CMK (cell line): ENCODE results near the gene SFTPA2.
"Not testable (repeated sequence)": the region's sequence is repeated elsewhere in the genome, so short reads cannot be mapped to it uniquely, and the experiment has no call there.

Source experiments
- DNase-seq: peaks from one replicate; pipeline ENCODE4 v3.0.0-alpha.2; 2010; ENCODE audit warnings: low read depth

Gene SFTPA2

DNA sequence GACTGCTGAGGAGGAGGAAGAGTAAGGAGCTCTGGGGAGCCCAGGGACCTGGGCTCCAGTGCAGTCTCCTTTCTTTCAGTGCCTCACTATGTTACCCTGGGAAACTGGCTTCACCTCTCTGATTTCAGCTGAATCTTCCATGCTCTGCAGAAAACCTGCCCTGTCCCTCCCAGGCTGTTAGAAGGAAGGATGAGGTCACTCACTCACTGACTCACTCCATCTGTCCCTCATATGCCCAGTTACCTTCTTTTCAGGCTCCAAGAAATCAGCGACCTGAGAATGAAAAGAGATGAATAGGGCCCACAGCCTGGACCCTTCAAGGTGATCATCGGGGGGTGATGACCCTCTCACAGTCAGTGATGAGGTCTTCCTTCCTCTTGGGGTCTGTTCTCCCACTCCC is 481 bp downstream of the SFTPA2 start:
- no peak for DNase-seq

GRCh38 chr10:79556961-79557360 is 3.2 kb downstream of the SFTPA2 start:
- not testable (repeated sequence) for DNase-seq

- no peak for DNase-seq
These were observed 4.6 kb downstream of the SFTPA2 start for GRCh38 chr10:79555354-79556309.

DNA sequence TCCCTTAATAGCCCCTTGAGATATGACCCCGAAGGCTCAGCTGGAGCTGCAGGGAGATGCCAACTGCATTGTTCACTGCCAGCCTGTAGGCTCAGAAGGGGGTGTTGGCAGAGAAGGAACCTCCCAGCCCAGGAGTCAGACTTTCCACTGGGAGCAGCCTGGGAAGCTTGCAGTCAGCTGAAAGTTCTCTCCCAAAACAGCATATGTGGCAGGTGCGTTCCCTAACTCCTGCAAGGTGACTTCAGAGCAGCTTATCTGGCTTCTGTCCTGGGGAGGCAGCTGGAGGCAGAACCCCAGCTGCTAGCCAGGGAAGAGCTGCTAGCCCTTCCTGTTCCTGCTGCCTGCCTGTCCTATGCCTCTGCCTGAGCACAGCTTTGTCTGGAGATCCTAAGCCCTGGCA is 8.1 kb downstream of the SFTPA2 start:
- DNase-seq, result no peak

- no peak for DNase-seq
These were observed 12.2 kb downstream of the SFTPA2 start for GRCh38 chr10:79547973-79548372.

DNA sequence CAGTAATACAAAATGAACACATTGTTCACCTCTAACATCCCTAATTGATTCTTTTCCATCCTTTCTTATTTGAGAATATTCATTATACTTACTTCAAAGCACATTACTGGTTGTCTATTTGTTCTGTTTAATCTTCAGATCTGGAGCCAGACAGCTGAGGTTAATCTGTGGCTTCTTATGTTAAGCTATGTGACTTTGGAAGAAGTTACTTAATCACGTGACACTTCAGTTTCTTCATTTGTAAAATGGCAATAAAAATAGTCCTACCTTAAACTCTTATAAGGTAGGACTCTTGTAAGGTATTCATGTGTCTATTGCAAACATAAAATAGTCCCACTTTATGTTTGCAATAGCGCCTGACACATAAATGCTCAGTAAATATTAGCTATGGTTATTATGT is 13.1 kb downstream of the SFTPA2 start:
- DNase-seq, result not testable (repeated sequence)

DNA sequence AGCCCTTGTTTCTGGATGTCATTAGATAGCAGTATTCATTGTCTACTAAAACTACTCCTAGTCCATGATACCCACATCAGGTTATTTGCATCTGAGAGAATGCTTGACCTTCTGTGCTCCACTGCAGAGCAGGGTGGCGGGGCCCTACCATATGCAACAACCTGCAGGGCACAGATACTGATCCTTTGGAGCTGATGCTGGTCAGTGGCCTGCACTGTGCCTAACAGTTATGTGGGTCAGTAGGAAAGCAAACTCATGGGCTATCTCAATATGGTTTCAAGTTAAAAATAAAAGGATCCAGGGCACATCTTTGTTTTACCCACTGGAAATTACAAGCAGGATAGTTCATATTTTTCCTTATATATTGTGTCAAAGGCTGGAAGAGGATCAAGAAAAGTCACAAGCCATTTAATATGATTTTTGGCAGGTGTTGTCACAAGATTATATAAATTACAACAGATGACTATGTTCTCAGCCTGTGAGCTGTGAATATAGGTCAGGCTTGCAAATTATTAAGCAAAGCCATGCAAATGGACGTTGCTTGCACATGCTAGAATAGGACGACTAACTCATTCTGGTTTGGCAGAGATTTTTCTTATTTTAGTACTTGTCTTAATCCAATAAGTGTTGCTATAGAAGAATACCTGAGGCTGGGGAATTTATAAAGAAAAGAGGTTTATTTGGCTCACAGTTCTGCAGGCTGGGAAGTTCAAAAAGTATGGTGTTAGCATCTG is 15.1 kb downstream of the SFTPA2 start:
- not testable (repeated sequence) for DNase-seq

- not testable (repeated sequence) for DNase-seq
These were observed 15.8 kb downstream of the SFTPA2 start for GRCh38 chr10:79544408-79544807.

GRCh38 chr10:79542626-79543025 is 17.6 kb downstream of the SFTPA2 start:
- DNase-seq, result no peak

GRCh38 chr10:79540930-79541329 is 19.3 kb downstream of the SFTPA2 start:
- DNase-seq, result not testable (repeated sequence)

GRCh38 chr10:79538311-79538710 is 21.9 kb downstream of the SFTPA2 start:
- not testable (repeated sequence) for DNase-seq

DNA sequence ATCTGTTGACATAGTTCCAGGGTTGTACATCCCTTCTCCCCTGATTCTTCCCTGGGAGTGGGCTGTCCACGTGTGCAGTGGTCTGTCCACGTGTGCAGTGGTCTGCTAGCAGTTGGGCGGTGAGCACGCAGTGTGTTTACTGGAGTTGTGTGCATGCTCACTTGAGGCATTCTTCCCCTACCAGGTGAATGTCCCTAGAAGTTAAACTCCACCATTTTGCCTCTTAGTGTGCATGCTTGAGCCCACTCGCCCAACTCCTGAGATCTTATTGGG is 26.4 kb downstream of the SFTPA2 start:
- DNase-seq, result not testable (repeated sequence)

GRCh38 chr10:79533142-79533902 is 26.9 kb downstream of the SFTPA2 start:
- DNase-seq, result not testable (repeated sequence)

- not testable (repeated sequence) for DNase-seq
These were observed 31.9 kb downstream of the SFTPA2 start for GRCh38 chr10:79528261-79528660.

DNA sequence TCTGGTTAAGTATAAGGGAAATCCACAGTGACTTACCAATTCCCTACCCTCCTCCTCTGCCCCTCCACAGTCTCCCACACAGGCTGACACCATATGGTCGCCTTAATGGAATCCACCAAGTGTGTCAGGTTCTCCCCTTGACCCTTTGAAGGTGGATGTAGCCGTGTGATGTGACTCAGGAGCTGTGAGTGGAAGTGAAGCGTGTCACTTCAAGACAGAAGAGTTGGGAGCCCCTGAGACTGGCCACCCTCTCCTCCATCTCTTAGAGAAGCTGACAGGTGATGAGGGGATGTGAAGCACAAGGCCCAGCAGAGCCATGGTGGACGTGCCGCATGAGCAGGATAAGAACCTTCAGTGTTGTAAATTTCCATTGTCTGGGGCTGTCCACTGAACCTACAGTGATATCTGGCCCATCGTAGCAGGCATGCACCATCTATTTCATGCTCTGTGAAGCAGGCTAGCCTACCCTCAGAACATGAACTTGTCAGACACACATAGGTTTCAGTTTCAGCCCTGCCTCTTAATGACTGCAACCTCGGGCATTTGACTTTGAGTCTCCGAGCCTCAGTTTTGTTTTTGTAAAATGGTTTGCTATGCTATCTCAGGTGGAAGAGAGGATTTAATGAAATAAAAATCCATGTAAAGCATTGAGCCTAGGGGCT is 35.0 kb downstream of the SFTPA2 start:
- DNase-seq, result not testable (repeated sequence)

GRCh38 chr10:79523157-79523853 is 36.9 kb downstream of the SFTPA2 start:
- DNase-seq, result not testable (repeated sequence)

DNA sequence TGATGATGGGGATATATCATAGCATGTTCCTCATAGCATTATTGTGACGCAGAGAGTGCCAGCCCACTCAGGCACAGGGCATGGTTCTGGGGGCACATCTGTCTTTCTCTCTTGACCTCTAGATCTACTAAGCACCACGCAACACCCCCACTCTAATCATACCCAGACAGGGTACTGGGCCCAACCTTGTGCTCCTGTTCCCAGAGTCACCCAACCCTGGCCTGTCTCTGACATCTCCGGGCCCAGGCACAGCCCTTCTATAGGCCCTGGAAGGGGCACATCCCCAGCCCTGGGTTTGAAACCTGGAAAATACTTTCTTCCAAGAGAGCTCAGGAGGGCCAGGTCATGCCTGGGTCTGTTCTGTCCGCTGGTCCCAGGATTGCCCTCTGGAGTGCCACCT is 37.7 kb downstream of the SFTPA2 start:
- not testable (repeated sequence) for DNase-seq

DNA sequence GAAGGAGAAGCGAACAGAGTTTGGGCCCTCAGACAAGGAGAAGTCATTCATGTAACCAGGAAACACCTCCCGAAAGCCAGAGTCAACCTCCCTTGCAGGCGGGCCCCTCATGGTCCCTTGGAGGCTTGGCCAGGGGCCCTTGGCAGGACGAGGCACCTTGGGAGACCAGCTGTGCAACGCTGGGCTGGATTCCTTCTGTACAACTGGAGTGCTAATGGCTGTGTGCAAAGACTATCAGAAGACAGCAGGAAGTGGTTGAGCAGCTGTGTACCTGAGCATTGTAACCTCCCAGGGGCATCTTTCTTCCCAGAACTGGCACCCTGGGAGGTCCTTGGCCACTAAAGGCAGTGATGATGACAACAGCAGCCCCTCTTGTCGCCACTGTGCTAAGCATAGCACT is 38.5 kb downstream of the SFTPA2 start:
- DNase-seq, result not testable (repeated sequence)

DNA sequence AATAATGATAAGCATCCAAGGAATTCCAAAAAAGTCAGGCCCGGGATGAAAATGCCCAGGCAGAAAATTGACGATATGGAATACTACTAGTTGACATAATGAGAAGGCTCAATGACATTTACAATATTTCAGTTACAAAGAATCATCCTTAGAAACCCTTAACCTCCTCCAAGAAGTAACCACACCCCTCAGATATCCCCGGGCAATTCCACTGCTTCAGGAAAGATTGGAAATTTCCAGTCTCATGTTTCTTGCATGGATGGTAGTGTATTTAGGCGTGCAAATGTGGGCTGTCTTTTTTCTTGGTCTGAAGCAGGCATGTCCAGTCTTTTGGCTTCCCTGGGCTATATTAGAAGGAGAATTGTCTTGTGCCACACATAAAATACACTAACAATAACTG is 42.6 kb downstream of the SFTPA2 start:
- DNase-seq, result not testable (repeated sequence)

GRCh38 chr10:79516532-79517205 is 43.5 kb downstream of the SFTPA2 start:
- DNase-seq, result not testable (repeated sequence)
